ENCODE results near the gene IL32. TPM values are rescaled to one million over a fixed set of nuclear protein-coding genes. Genes with fewer than 3 reads are reported as not detected.

The IL32 gene
- total RNA-seq, 4 donors from 2014 or later, result 2.6 to 39.0 (median 21.6) TPM

DNA sequence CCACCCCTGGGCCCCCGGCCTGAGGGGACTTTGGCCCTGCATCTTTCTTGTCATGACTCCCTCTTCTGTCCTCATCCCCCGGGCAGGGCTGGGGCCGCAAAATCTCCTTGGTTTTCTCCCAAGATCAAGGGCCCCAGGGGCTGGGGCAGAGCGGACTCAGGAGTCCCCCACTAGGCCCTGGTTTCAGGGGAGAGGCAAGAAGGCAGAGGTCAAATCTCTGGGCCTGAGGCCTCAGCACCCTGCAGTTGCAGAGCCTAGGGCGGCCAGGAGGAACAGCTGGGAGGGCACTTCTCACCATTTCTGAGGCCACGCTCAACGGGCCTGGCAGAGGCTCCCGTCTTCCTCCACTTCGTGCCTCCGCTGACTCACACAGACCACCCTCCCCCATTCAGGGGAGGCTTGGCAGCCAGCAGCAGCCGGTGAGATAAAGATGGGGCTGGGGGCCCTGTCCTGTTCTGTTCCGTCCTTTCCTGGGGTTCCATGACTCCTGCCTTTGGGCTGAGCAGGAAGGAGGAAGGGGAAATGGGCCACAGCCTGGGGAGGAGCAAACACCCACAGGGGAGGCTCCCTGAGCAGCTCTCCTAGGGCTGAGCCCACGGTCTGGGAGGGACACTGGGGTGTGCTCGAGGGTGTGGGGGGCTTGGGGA is 21.3 kb downstream of the IL32 start:
- Histone ChIP-seq H3K27me3 (peaks cover 21% of the 10 kb centered on the region), H3K4me3 (peak overlapping the region in 1 of 2 donors; percentile 40), H3K36me3 (no peaks in the 10 kb centered on the region), H3K4me1 (peaks cover 0 to 18% (median 0%) of the 10 kb centered on the region in 3 donors), H3K27ac (peak overlapping the region in 3 of 4 donors; percentile 62 to 69 (median 65)), H3K9me3 (no peaks in the 10 kb centered on the region)
- no peak for TF ChIP-seq POLR2A (IDR thresholded peaks at IDR 0.05)
- WGBS, 2 donors (ENCODE audit: low coverage in 1 of 2), result 59% methylated on average over 6 of the region's 14 CpGs; no CpG with 5 or more reads in 1 of the 2 donors
- peak; percentile 16 for ATAC-seq

DNA sequence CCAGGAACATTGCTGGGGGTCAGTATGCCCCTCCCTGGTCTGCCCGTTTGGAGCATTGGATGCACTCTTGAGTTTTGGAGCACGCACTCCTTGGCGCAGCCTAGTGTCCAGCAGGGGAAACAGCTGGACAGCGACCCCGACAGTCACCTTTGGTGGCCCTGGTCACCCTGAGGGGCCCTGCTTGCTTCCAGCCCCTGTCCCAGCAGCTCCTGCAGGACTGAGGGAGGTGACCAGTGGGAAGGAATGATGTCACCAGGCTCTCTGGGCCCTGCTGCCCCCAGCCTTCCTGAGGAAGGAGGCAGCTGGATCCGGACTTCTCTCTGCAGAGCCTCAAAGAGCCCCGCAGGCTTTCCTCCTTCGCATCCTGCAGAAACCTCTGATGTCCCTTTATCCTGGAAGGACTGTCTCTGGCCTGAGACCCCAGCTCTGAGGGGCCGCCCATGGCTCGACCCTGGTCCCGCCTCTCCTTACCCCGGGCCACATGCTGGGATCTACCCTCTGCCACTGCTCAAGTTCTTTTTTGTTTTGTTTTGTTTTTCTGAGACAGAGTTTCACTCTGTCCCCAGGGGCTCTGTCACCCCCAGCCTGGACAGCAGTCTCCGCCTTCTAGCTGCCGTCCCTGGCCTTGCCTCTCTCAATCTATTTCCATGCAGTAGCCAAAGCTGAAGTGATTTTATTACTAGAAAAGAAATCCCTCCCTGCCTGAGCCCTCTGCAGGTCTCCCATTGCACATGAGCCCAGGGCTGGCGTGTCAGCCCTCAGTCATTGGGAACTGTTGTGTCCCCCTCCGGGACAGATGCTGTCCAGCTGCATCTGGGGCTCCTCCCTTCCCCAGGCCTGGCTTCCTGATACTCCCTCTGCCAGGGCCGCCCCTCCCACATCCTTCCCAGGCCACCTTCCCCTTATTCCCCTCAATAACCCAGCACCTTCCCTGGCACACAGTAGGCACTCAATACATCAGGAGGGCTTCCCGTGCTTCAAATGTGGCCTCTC is 22.1 kb downstream of the IL32 start:
- Histone ChIP-seq H3K36me3 (no peaks in the 10 kb centered on the region), H3K4me1 (peaks cover 0 to 18% (median 0%) of the 10 kb centered on the region in 3 donors), H3K4me3 (peak overlapping the region in 1 of 2 donors; percentile 40), H3K27me3 (peaks cover 29% of the 10 kb centered on the region), H3K27ac (peak overlapping the region in 3 of 4 donors; percentile 62 to 69 (median 65)), H3K9me3 (no peaks in the 10 kb centered on the region)
- peak; percentile 66 for ATAC-seq
- TF ChIP-seq, protein P1, sequence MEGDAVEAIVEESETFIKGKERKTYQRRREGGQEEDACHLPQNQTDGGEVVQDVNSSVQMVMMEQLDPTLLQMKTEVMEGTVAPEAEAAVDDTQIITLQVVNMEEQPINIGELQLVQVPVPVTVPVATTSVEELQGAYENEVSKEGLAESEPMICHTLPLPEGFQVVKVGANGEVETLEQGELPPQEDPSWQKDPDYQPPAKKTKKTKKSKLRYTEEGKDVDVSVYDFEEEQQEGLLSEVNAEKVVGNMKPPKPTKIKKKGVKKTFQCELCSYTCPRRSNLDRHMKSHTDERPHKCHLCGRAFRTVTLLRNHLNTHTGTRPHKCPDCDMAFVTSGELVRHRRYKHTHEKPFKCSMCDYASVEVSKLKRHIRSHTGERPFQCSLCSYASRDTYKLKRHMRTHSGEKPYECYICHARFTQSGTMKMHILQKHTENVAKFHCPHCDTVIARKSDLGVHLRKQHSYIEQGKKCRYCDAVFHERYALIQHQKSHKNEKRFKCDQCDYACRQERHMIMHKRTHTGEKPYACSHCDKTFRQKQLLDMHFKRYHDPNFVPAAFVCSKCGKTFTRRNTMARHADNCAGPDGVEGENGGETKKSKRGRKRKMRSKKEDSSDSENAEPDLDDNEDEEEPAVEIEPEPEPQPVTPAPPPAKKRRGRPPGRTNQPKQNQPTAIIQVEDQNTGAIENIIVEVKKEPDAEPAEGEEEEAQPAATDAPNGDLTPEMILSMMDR (IDR thresholded peaks at IDR 0.05), result no peak
- TF ChIP-seq POLR2A (IDR thresholded peaks at IDR 0.05) (no peak), EP300 (IDR thresholded peaks at IDR 0.05) (no peak), POLR2AphosphoS5 (IDR thresholded peaks at IDR 0.05) (no peak)
- 56 to 64% methylated on average over 7 to 13 of the region's 18 CpGs for WGBS, 2 donors (ENCODE audit: low coverage in 1 of 2)

DNA sequence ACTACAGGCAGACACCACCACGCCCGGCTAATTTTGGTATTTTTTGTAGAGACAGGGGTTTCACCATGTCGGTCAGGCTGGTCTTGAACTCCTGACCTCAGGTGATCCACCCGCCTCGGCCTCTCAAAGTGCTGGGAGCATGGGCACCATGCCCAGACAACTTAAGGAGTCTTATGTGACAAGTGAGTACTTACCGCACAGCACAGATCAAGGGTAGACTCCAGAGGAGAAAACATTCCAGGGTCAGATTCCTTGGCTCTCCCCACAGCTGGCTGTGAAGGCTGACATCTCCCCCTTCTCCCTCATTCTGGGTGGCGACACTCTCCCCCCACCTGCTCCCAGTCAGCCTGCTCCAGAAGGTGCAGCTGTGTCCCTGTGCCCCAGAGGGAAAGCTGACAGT is 23.0 kb downstream of the IL32 start:
- H3K27ac ChIP-seq, result no peak overlapping the region
- no peak for TF ChIP-seq EP300 (IDR thresholded peaks at IDR 0.05)
- TF ChIP-seq POLR2AphosphoS5 (IDR thresholded peaks at IDR 0.05), result no peak
- TF ChIP-seq POLR2A (IDR thresholded peaks at IDR 0.05), result no peak
- TF ChIP-seq, protein P1 (IDR thresholded peaks at IDR 0.05), result no peak
- no peak overlapping the region for H3K4me3 ChIP-seq
- no peak for ATAC-seq
- H3K27me3 ChIP-seq, result peaks cover 38% of the 10 kb centered on the region
- H3K36me3 ChIP-seq, result no peaks in the 10 kb centered on the region
- 92% methylated on average over 2 of the region's 7 CpGs; no CpG with 5 or more reads in 1 of the 2 donors for WGBS, 2 donors (ENCODE audit: low coverage in 1 of 2)
- H3K9me3 ChIP-seq, result no peaks in the 10 kb centered on the region
- H3K4me1 ChIP-seq, result peaks cover 0 to 18% (median 0%) of the 10 kb centered on the region in 3 donors

DNA sequence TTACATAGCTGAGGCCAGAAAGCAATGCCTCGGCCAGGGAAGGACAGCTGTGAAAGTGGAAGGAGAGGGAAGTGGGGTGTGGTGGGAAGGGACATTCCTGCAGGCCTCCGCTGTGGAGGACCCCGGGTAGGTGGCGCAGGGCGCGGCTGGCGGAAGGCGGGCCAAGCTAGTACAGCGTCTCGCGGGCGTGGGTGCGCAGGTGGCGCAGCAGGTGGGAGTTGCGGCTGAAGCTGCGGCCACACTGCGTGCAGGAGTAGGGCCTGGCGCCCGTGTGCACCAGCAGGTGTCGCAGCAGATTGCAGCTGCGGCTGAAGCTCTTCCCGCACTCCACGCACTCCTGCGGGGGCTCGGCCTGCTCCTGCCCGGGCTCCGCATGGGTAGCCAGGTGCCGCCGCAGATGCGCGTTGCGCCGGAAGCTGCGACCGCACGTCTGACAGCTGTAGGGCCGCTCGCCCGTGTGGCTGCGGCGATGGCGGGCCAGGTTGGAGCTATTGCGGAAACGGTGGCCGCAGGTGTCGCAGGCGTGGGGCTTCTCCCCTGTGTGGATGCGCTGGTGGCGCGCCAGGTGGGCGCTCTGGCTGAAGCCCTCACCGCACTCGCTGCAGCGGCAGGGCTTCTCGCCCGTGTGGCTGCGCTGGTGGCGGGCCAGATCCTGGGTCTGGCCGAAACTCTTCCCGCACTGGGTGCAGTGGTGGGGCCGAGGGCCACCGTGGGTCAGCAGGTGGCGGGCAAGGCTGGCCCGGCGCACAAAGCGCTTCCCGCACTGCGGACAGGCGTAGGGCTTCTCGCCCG is 23.7 kb downstream of the IL32 start:
- Histone ChIP-seq H3K4me1 (peaks cover 0 to 18% (median 0%) of the 10 kb centered on the region in 3 donors), H3K27ac (no peak overlapping the region), H3K27me3 (peaks cover 45% of the 10 kb centered on the region), H3K9me3 (no peaks in the 10 kb centered on the region), H3K4me3 (no peak overlapping the region), H3K36me3 (no peaks in the 10 kb centered on the region)
- WGBS, 2 donors (ENCODE audit: low coverage in 1 of 2), result 85 to 87% methylated on average over 5 to 17 of the region's 71 CpGs
- no peak for TF ChIP-seq POLR2AphosphoS5 (IDR thresholded peaks at IDR 0.05)
- TF ChIP-seq, protein P1 (IDR thresholded peaks at IDR 0.05), result no peak
- TF ChIP-seq EP300 (IDR thresholded peaks at IDR 0.05), result no peak
- TF ChIP-seq POLR2A (IDR thresholded peaks at IDR 0.05), result no peak
- no peak for ATAC-seq

All from gastroesophageal sphincter (tissue), 4 donors.